Mesendoderm (in vitro differentiated cells): ENCODE results near the gene PITPNM1.

Experiments used
- DNase-seq: peaks from one replicate; pipeline ENCODE4 v3.0.0; 2013
- H2AK5ac ChIP-seq: 2 replicates; pipeline ENCODE4 v1.6.1; 2013; ENCODE audit warnings: low read length, inconsistent platforms
- H2BK120ac ChIP-seq: 2 replicates; pipeline ENCODE4 v1.6.1; 2013; ENCODE audit warnings: low read depth, mild to moderate bottlenecking, low read length, moderate library complexity, mixed read lengths
- H2BK15ac ChIP-seq: replicated peaks from 2 replicates; pipeline ENCODE4 v1.6.1; 2013; ENCODE audit warnings: low read depth, mild to moderate bottlenecking, moderate library complexity
- H2BK5ac ChIP-seq: 2 replicates; pipeline ENCODE4 v1.6.1; 2013; ENCODE audit warnings: low read length, inconsistent platforms
- H3K18ac ChIP-seq: 2 replicates; pipeline ENCODE4 v1.6.1; 2013; ENCODE audit warnings: mild to moderate bottlenecking, low read length, mixed read lengths
- H3K23ac ChIP-seq: one replicate; pipeline ENCODE4 v1.6.1; 2013; ENCODE audit warnings: low read length
- H3K27ac ChIP-seq: 2 replicates; pipeline ENCODE4 v1.5.1; 2013; ENCODE audit warnings: low read depth, mild to moderate bottlenecking, inconsistent platforms, low read length, moderate library complexity
- H3K27me3 ChIP-seq: 2 replicates; pipeline ENCODE4 v1.6.1; 2013; ENCODE audit warnings: low read length, control low read depth, mild to moderate bottlenecking, inconsistent platforms; ENCODE audit not compliant: insufficient read depth, poor library complexity
- H3K36me3 ChIP-seq: 2 replicates; pipeline ENCODE4 v1.6.1; 2013; ENCODE audit warnings: low read length, inconsistent platforms; ENCODE audit not compliant: control insufficient read depth, insufficient read depth
- H3K4ac ChIP-seq: one replicate; pipeline ENCODE4 v1.6.1; 2013; ENCODE audit warnings: low read depth, mild to moderate bottlenecking, low read length, moderate library complexity
- H3K4me1 ChIP-seq: 2 replicates; pipeline ENCODE4 v1.6.1; 2013; ENCODE audit warnings: low read depth, low read length, inconsistent platforms; ENCODE audit not compliant: control insufficient read depth
- H3K4me2 ChIP-seq: 2 replicates; pipeline ENCODE4 v1.6.1; 2013; ENCODE audit warnings: low read length
- H3K4me3 ChIP-seq: 2 replicates; pipeline ENCODE4 v1.5.1; 2013; ENCODE audit warnings: mild to moderate bottlenecking, low read length
- H3K56ac ChIP-seq: one replicate; pipeline ENCODE4 v1.6.1; 2013; ENCODE audit warnings: low read length
- H3K79me1 ChIP-seq: 2 replicates; pipeline ENCODE4 v1.6.1; 2013; ENCODE audit warnings: low read length, inconsistent platforms
- H3K79me2 ChIP-seq: 2 replicates; pipeline ENCODE4 v1.6.1; 2013; ENCODE audit warnings: mild to moderate bottlenecking, low read length; ENCODE audit not compliant: control insufficient read depth, insufficient read depth
- H3K9ac ChIP-seq: 2 replicates; pipeline ENCODE4 v1.6.1; 2013; ENCODE audit warnings: low read length, inconsistent platforms
- H4K5ac ChIP-seq: one replicate; pipeline ENCODE4 v1.6.1; 2013; ENCODE audit warnings: low read length
- H4K8ac ChIP-seq: one replicate; pipeline ENCODE4 v1.6.1; 2013; ENCODE audit warnings: low read depth, mild to moderate bottlenecking, control low read depth, low read length, moderate library complexity
- WGBS: extraction: QIAGEN DNeasy Blood & Tissue Kit; methylation state at CpG from one replicate; pipeline ENCODE4 v1.1.7; 2013; ENCODE audit warnings: low lambda C conversion rate, missing lambda C conversion rate; ENCODE audit not compliant: insufficient coverage; ENCODE audit errors: extremely low coverage; 5-methylcytosine and 5-hydroxymethylcytosine counted together

Gene PITPNM1

GRCh38 chr11:67528376-67528775, 23.2 kb upstream of the PITPNM1 start:
- Histone ChIP-seq H3K56ac (no peak overlapping the region), H3K9ac (no peak overlapping the region), H2BK120ac (no peak overlapping the region), H3K4me2 (no peak overlapping the region), H2BK5ac (no peak overlapping the region), H3K79me1 (no peaks in the 10 kb centered on the region), H2BK15ac (no peak overlapping the region), H3K4me3 (no peak overlapping the region), H3K23ac (no peak overlapping the region), H3K79me2 (no peaks in the 10 kb centered on the region), H4K8ac (no peak overlapping the region), H3K4me1 (no peaks in the 10 kb centered on the region), H3K18ac (no peak overlapping the region), H3K27me3 (no peaks in the 10 kb centered on the region), H3K27ac (no peak overlapping the region), H3K4ac (no peak overlapping the region), H2AK5ac (no peak overlapping the region), H3K36me3 (no peaks in the 10 kb centered on the region), H4K5ac (no peak overlapping the region)
- DNase-seq = no peak
- no CpG with 5 or more reads among the region's 4 CpGs for WGBS

- Histone ChIP-seq H2BK5ac (no peak overlapping the region), H2BK15ac (no peak overlapping the region), H3K4ac (no peak overlapping the region), H4K5ac (no peak overlapping the region), H2AK5ac (no peak overlapping the region), H3K79me1 (no peaks in the 10 kb centered on the region), H3K4me1 (no peaks in the 10 kb centered on the region), H3K18ac (no peak overlapping the region), H3K4me3 (no peak overlapping the region), H2BK120ac (no peak overlapping the region), H3K23ac (no peak overlapping the region), H3K79me2 (no peaks in the 10 kb centered on the region), H3K36me3 (no peaks in the 10 kb centered on the region), H3K27me3 (no peaks in the 10 kb centered on the region), H4K8ac (no peak overlapping the region), H3K4me2 (no peak overlapping the region), H3K56ac (no peak overlapping the region), H3K9ac (no peak overlapping the region), H3K27ac (no peak overlapping the region)
- DNase-seq = no peak
- no CpG with 5 or more reads among the region's 5 CpGs for WGBS
These were observed 20.3 kb upstream of the PITPNM1 start for GRCh38 chr11:67525275-67525976.

- H3K56ac ChIP-seq = no peak overlapping the region
- WGBS = no CpG with 5 or more reads among the region's 9 CpGs
- H3K23ac ChIP-seq = no peak overlapping the region
These were observed 19.3 kb upstream of the PITPNM1 start for GRCh38 chr11:67524480-67524808.

GRCh38 chr11:67523556-67524479, 18.7 kb upstream of the PITPNM1 start:
- Histone ChIP-seq H3K4me2 (no peak overlapping the region), H3K79me1 (no peaks in the 10 kb centered on the region), H3K9ac (no peak overlapping the region), H2BK15ac (no peak overlapping the region), H2BK5ac (no peak overlapping the region), H3K23ac (no peak overlapping the region), H3K4me1 (no peaks in the 10 kb centered on the region), H2BK120ac (no peak overlapping the region), H3K18ac (no peak overlapping the region), H3K56ac (no peak overlapping the region), H4K8ac (no peak overlapping the region), H3K27ac (no peak overlapping the region), H4K5ac (no peak overlapping the region), H2AK5ac (no peak overlapping the region), H3K4ac (no peak overlapping the region), H3K79me2 (no peaks in the 10 kb centered on the region), H3K36me3 (no peaks in the 10 kb centered on the region), H3K27me3 (no peaks in the 10 kb centered on the region), H3K4me3 (no peak overlapping the region)
- no peak for DNase-seq
- WGBS = no CpG with 5 or more reads among the region's 25 CpGs

More at GRCh38 chr11:67524480-67524808, 19.3 kb upstream of the PITPNM1 start:
- H3K79me2 ChIP-seq = no peaks in the 10 kb centered on the region
- H2BK120ac ChIP-seq = no peak overlapping the region
- H3K36me3 ChIP-seq = no peaks in the 10 kb centered on the region
- H3K9ac ChIP-seq = no peak overlapping the region
- H3K4me1 ChIP-seq = no peaks in the 10 kb centered on the region
- no peak overlapping the region for H3K4me2 ChIP-seq
- no peak overlapping the region for H2AK5ac ChIP-seq
- H3K27me3 ChIP-seq = no peaks in the 10 kb centered on the region
- H4K8ac ChIP-seq = no peak overlapping the region
- DNase-seq = no peak
- no peak overlapping the region for H3K4me3 ChIP-seq
- H3K4ac ChIP-seq = no peak overlapping the region
- no peak overlapping the region for H2BK5ac ChIP-seq
- H3K18ac ChIP-seq = no peak overlapping the region
- H3K27ac ChIP-seq = no peak overlapping the region
- H4K5ac ChIP-seq = no peak overlapping the region
- H2BK15ac ChIP-seq = no peak overlapping the region
- no peaks in the 10 kb centered on the region for H3K79me1 ChIP-seq

GRCh38 chr11:67522844-67523555, 17.8 kb upstream of the PITPNM1 start, which contains the start of gene CABP2:
Gene CABP2 (minus strand): TSS chr11:67523446. CDS start chr11:67523326, 120 bp downstream.
- H3K79me2 ChIP-seq = no peaks in the 10 kb centered on the region
- H3K79me1 ChIP-seq = no peaks in the 10 kb centered on the region
- H2BK15ac ChIP-seq = no peak within 1 kb of the TSS
- no peak within 1 kb of the TSS for H4K8ac ChIP-seq
- no peak within 1 kb of the TSS for H3K56ac ChIP-seq
- H3K27ac ChIP-seq = no peak within 1 kb of the TSS
- H3K9ac ChIP-seq = no peak within 1 kb of the TSS
- no peak within 1 kb of the TSS for H3K4me3 ChIP-seq
- no peaks in the 10 kb centered on the region for H3K36me3 ChIP-seq
- H3K27me3 ChIP-seq = no peaks in the 10 kb centered on the region
- no peaks in the 10 kb centered on the region for H3K4me1 ChIP-seq
- no peak within 1 kb of the TSS for H2AK5ac ChIP-seq
- no peak within 1 kb of the TSS for H2BK5ac ChIP-seq
- H3K18ac ChIP-seq = no peak within 1 kb of the TSS
- DNase-seq = no peak
- H3K4ac ChIP-seq = no peak within 1 kb of the TSS
- no peak within 1 kb of the TSS for H3K23ac ChIP-seq
- no peak within 1 kb of the TSS for H3K4me2 ChIP-seq
- no peak within 1 kb of the TSS for H4K5ac ChIP-seq
- no peak within 1 kb of the TSS for H2BK120ac ChIP-seq
- WGBS = no CpG with 5 or more reads among the region's 23 CpGs
